Chondrocyte (in vitro differentiated cells): ENCODE data around the gene ARFIP1. TPM values are rescaled to one million over a fixed set of nuclear protein-coding genes. Genes with fewer than 3 reads are reported as not detected.
A peak's percentile ranks its signal among the peaks of the same experiment; 100 is the strongest.

Experiments
- DNase-seq: peaks from one replicate; pipeline ENCODE4 v3.0.0; 2021; ENCODE audit warnings: mixed read lengths, low spot score
- H3K27ac Mint-ChIP-seq: one replicate; pipeline ENCODE4 v1.8.0; 2021; ENCODE audit warnings: mild to moderate bottlenecking, moderate library complexity, mixed read lengths; ENCODE audit not compliant: unreplicated experiment
- H3K27me3 Mint-ChIP-seq: 2 replicates; pipeline ENCODE4 v1.8.0; 2021; ENCODE audit warnings: low read depth, mixed read lengths
- H3K36me3 Mint-ChIP-seq: 2 replicates; pipeline ENCODE4 v1.8.0; 2021; ENCODE audit warnings: low read depth, mixed read lengths
- H3K4me1 Mint-ChIP-seq: 2 replicates; pipeline ENCODE4 v1.8.0; 2021; ENCODE audit warnings: low read depth, mild to moderate bottlenecking, mixed read lengths
- H3K4me3 Mint-ChIP-seq: one replicate; pipeline ENCODE4 v1.8.0; 2021; ENCODE audit warnings: mild to moderate bottlenecking, moderate library complexity, mixed read lengths; ENCODE audit not compliant: unreplicated experiment
- H3K9me3 Mint-ChIP-seq: 2 replicates; pipeline ENCODE4 v1.8.0; 2021; ENCODE audit warnings: low read depth, mixed read lengths
- total RNA-seq: library from RNA; stranded (reverse); gene quantifications from 3 replicates; pipeline ENCODE4 v1.2.1, GENCODE V29; 2021
- TF ChIP-seq, protein P1 (sequence below): fragments of 200-600 bp; sonication (generic); IDR thresholded peaks from 2 replicates; pipeline ENCODE4 v1.5.0; 2021; ENCODE audit warnings: antibody characterized with exemption, mild to moderate bottlenecking, moderate library complexity

Gene ARFIP1
- total RNA-seq, 1 donor from 2014 or later, result 25.9 TPM

DNA sequence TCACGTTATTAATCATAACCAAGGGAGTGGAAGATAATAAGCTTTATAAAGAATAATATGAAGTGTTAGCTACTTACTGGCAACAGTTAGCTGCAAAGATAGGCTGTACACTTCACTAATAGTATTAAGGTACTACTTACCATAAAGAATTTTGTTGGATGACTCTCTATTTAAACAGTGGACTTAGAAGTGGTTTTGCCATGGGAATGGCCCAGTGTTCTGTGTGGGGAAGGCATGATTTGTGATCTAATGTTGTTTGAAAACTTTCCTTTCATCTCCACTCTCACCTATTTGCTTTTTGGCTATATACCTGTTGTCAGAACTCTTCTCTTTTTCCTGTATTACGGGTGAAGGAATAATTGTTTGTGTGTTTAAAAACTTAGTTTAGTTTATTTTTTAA is 179.3 kb downstream of the ARFIP1 start:
- peaks cover 71% of the 10 kb centered on the region for H3K4me1 Mint-ChIP-seq
- no peak overlapping the region for H3K27ac Mint-ChIP-seq
- no peaks in the 10 kb centered on the region for H3K27me3 Mint-ChIP-seq
- TF ChIP-seq, protein P1, sequence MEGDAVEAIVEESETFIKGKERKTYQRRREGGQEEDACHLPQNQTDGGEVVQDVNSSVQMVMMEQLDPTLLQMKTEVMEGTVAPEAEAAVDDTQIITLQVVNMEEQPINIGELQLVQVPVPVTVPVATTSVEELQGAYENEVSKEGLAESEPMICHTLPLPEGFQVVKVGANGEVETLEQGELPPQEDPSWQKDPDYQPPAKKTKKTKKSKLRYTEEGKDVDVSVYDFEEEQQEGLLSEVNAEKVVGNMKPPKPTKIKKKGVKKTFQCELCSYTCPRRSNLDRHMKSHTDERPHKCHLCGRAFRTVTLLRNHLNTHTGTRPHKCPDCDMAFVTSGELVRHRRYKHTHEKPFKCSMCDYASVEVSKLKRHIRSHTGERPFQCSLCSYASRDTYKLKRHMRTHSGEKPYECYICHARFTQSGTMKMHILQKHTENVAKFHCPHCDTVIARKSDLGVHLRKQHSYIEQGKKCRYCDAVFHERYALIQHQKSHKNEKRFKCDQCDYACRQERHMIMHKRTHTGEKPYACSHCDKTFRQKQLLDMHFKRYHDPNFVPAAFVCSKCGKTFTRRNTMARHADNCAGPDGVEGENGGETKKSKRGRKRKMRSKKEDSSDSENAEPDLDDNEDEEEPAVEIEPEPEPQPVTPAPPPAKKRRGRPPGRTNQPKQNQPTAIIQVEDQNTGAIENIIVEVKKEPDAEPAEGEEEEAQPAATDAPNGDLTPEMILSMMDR, result no peak
- H3K4me3 Mint-ChIP-seq, result no peak overlapping the region
- H3K9me3 Mint-ChIP-seq, result no peaks in the 10 kb centered on the region
- no peak for DNase-seq
- peaks cover 6% of the 10 kb centered on the region for H3K36me3 Mint-ChIP-seq

DNA sequence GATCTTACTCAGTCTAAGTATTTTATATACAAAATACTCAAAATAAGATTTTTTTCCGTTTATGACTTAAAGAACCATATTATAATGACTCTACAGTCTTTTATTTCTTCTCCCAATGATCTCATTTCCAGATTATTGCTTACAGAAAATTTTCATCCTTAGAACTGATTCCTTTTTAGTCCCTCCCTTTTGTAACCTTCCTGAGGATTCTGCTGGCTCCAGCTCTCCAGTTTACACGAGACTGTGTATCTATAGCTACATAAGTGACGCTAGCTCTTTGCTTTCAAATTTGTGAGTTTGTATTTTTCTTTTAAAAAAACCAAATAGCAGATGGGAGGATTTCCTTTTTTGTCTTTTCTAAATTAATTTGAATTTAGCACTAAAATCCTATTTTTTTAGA is 180.3 kb downstream of the ARFIP1 start:
- Mint-ChIP-seq H3K36me3 (peaks cover 6% of the 10 kb centered on the region), H3K27me3 (no peaks in the 10 kb centered on the region), H3K9me3 (no peaks in the 10 kb centered on the region), H3K4me1 (peaks cover 75% of the 10 kb centered on the region), H3K27ac (no peak overlapping the region), H3K4me3 (no peak overlapping the region)
- DNase-seq, result no peak
- TF ChIP-seq, protein P1, result no peak

DNA sequence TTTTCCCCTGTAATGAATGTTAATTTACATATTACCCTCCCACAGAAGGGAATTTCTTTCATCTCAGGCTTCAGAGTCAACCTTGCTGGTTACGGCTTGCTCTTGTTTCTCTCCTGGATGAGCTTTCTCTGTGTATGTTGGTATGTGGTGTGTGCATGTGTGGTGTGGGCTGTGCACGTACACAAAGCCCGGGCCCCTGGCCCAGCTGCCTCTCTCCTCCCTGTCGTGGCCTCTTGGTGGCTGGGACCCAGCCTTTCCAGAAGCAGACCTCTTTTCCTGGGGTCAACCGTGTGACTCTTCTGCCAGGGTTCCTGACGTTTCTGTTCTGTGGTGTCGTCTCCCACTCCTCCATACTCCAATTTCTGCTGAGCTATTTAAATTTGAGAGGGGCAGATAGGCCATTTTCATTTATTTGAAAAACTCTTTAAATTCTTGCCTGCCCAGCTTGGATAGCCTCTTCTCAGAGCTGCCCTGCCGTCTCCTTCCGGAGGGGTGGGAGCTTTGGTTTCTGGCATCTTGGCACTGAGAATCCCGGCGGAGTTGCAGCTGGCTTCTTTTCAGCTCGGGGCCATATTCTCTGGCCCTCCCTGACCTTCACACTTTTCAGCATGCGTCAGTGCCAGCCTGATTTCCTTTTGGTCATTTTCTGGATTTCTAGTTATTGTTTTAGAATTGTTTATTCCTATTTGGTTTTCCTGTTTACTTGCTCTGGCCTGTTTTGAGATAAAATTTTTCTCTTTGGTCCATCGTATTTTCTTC is 181.4 kb downstream of the ARFIP1 start:
- H3K4me1 Mint-ChIP-seq, result peaks cover 69% of the 10 kb centered on the region
- TF ChIP-seq, protein P1, result no peak
- DNase-seq, result no peak
- H3K4me3 Mint-ChIP-seq, result peak overlapping the region; percentile 35
- peaks cover 6% of the 10 kb centered on the region for H3K36me3 Mint-ChIP-seq
- H3K9me3 Mint-ChIP-seq, result no peaks in the 10 kb centered on the region
- peak overlapping the region; percentile 96 for H3K27ac Mint-ChIP-seq
- H3K27me3 Mint-ChIP-seq, result no peaks in the 10 kb centered on the region

DNA sequence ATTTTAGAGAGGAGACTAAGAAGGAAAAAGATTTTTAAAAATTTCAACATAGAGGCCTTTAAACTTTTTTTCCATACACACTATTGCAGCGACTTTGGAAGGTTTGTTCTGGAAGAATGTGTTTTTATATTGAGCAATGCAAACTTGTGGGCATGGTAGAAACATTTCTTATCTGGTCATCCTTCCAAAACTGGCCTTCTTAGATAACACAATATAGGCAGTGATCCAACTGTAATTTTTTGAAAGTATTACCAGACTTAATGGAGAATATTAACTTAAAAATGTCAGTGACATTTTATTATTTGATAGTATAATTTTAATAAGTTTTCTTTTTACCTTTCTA is 182.0 kb downstream of the ARFIP1 start:
- DNase-seq, result no peak
- Mint-ChIP-seq H3K27ac (peak overlapping the region; percentile 96), H3K36me3 (peaks cover 6% of the 10 kb centered on the region), H3K9me3 (no peaks in the 10 kb centered on the region), H3K4me3 (peak overlapping the region; percentile 35), H3K27me3 (no peaks in the 10 kb centered on the region), H3K4me1 (peaks cover 64% of the 10 kb centered on the region)
- TF ChIP-seq, protein P1, result no peak

Other genes starting within 250 kb of the ARFIP1 start
- gene FBXW7, start 243.9 kb upstream of the ARFIP1 start, total RNA-seq, result 18.0 to 23.3 TPM (median 21.4 TPM) in 3 replicates
- 1.8 to 2.9 TPM (median 2.2 TPM) in 3 replicates for gene TMEM154, start 100.0 kb upstream of the ARFIP1 start, total RNA-seq
- gene TIGD4, start 224 bp upstream of the ARFIP1 start, total RNA-seq, result 0.20 to 0.39 TPM (median 0.23 TPM) in 3 replicates
- gene FHDC1, start 156.4 kb downstream of the ARFIP1 start, total RNA-seq, result 4.2 to 8.9 TPM (median 4.4 TPM) in 3 replicates